Spleen (tissue), 7 donors: Measurements from ENCODE around the gene ECT2L.

ENCODE experiments used
- CTCF ChIP-seq, 11 experiments: fragments of 200-600 bp in 7 of 11; fragments of 450-650 bp in 4 of 11; sonication (generic) in 4 of 11; IDR thresholded peaks in 8 of 11; conservative IDR thresholded peaks in 3 of 11; 1 replicate in 7 of 11; 2 replicates in 4 of 11; pipeline versions ENCODE4 v1.4.0 to v1.8.0; 2016 to 2021; ENCODE audit warnings: antibody characterized with exemption in 11 of 11, inconsistent platforms in 4 of 11, mild to moderate bottlenecking in 1 of 11
- POLR2A ChIP-seq, 3 donors: fragments of 450-650 bp; IDR thresholded peaks; one replicate each; pipeline ENCODE4 v1.5.1; 2017; ENCODE audit warnings: antibody characterized with exemption in 3 of 3, mild to moderate bottlenecking in 1 of 3
- POLR2AphosphoS5 ChIP-seq, 3 donors: sonication (generic); formaldehyde crosslinking; IDR thresholded peaks; one replicate each; pipeline ENCODE4 v1.5.1; 2017; ENCODE audit warnings: antibody characterized with exemption in 3 of 3
- donor health status: DM: no; HTN: no; CAD: no; lungs with moderate emphysema.
- donor health status: DM: no; HTN: no; CAD: no.
- donor health status: DM: no; HTN: no; CAD: no.

GRCh38 chr6:138814179-138814834, 18.4 kb downstream of the ECT2L start:
- no peak for TF ChIP-seq POLR2AphosphoS5 (IDR thresholded peaks at IDR 0.05)
- no peak for TF ChIP-seq POLR2A (IDR thresholded peaks at IDR 0.05)
- no peak for TF ChIP-seq CTCF (IDR thresholded peaks at IDR 0.05 in 8 of 11, conservative IDR thresholded peaks at IDR 0.05 in 3 of 11)
